Sigmoid colon (tissue), 7 donors: ENCODE data around the gene ATF6. TPM values are rescaled to one million over a fixed set of nuclear protein-coding genes. Genes with fewer than 3 reads are reported as not detected.

Source experiments
- DNase-seq: peaks from one replicate; pipeline ENCODE4 v3.0.0-alpha.2; 2019
- H3K27ac ChIP-seq, 4 donors: fragments of 200-600 bp; sonication (generic); one replicate each; pipeline ENCODE4 v1.5.1; 2016 to 2019; ENCODE audit warnings: mild to moderate bottlenecking in 1 of 4
- H3K27me3 ChIP-seq, 3 donors: fragments of 200-600 bp; sonication (generic); one replicate each; pipeline ENCODE4 v1.5.1; 2019; ENCODE audit warnings: mild to moderate bottlenecking in 1 of 3
- H3K36me3 ChIP-seq, 4 donors: fragments of 200-600 bp; sonication (generic); one replicate each; pipeline ENCODE4 v1.5.1; 2016 to 2019
- H3K4me1 ChIP-seq, 4 donors: fragments of 200-600 bp; sonication (generic); one replicate each; pipeline ENCODE4 v1.5.1; 2017 to 2019
- H3K4me3 ChIP-seq, 4 donors: fragments of 200-600 bp; sonication (generic); one replicate each; pipeline ENCODE4 v1.5.1; 2017 to 2019; ENCODE audit warnings: mild to moderate bottlenecking in 2 of 4, moderate library complexity in 1 of 4
- H3K9me3 ChIP-seq, 4 donors: fragments of 200-600 bp in 3 of 4; sonication (generic) in 3 of 4; one replicate each; pipeline versions ENCODE4 v1.5.1 to v1.6.1; 2013 to 2019
- CTCF ChIP-seq, 4 experiments: fragments of 450-650 bp in 3 of 4; fragments of 200-600 bp in 1 of 4; IDR thresholded peaks; one replicate each; pipeline ENCODE4 v1.5.1; 2016 to 2019; ENCODE audit warnings: antibody characterized with exemption in 4 of 4, mild to moderate bottlenecking in 3 of 4, moderate library complexity in 2 of 4
- EP300 ChIP-seq, 4 donors: sonication (generic); formaldehyde crosslinking; IDR thresholded peaks; one replicate each; pipeline ENCODE4 v1.6.1; 2017; ENCODE audit warnings: antibody characterized with exemption in 4 of 4
- POLR2A ChIP-seq, 2 donors: fragments of 450-650 bp; IDR thresholded peaks; one replicate each; pipeline ENCODE4 v1.6.1; 2016; ENCODE audit warnings: antibody characterized with exemption in 2 of 2, mild to moderate bottlenecking in 2 of 2, moderate library complexity in 2 of 2
- POLR2AphosphoS5 ChIP-seq, 4 donors: sonication (generic); formaldehyde crosslinking; IDR thresholded peaks; one replicate each; pipeline ENCODE4 v1.6.1; 2017; ENCODE audit warnings: antibody characterized with exemption in 4 of 4
- WGBS, 2 donors: extraction: QIAGEN DNeasy Blood & Tissue Kit; methylation state at CpG; one replicate each; pipeline ENCODE4 v1.1.7; 2013; 5-methylcytosine and 5-hydroxymethylcytosine counted together
- intact Hi-C: fragments of 100-400 bp; cut with DNase I; formaldehyde crosslinking; loops from one replicate; pipeline ENCODE4 v1.15.1; 2023
- polyA plus RNA-seq, 3 donors: library from polyadenylated mRNA; stranded (reverse); fragments of 200-250 nt; gene quantifications; one replicate each; pipeline ENCODE4 v1.2.3, GENCODE V29; 2013
- total RNA-seq, 4 donors: library from RNA; depleted of rRNA; stranded (reverse); fragments of >200 nt; gene quantifications; one replicate each; pipeline ENCODE4 v1.1.0, GENCODE V29; 2016
- donor health status: healthy with polysubstance abuse.
- donor health status: Bipolar disorder and iron deficiency.
- donor health status: healthy.

ATF6 gene
- total and polyA plus RNA-seq, 7 donors: 2.3 to 28.1 (median 26.3) TPM

DNA sequence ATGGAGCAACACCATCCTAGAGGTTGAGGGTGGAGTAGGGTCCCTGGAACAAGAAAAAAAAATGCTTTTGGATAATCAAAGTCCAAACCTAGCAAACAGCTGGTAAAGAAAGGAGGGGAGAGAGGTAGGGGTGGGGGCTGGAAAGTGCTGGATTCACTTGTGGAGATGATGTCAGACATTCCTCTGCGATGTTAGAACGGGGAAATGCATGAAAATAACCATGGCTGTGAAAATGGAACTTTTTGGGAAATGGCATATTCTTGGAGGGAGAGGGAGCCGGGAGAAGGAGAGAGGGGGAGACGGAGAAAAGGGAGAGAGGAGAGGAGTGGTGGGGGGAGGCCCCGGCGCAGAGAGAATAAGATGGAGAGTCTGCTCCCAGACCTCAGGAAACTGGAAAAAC, 203.9 kb downstream of the ATF6 start:
- no peak for TF ChIP-seq POLR2A (IDR thresholded peaks at IDR 0.05)
- TF ChIP-seq POLR2AphosphoS5 (IDR thresholded peaks at IDR 0.05): no peak
- TF ChIP-seq EP300 (IDR thresholded peaks at IDR 0.05): no peak
- no peak for TF ChIP-seq CTCF (IDR thresholded peaks at IDR 0.05)
- Histone ChIP-seq H3K36me3 (no peaks in the 10 kb centered on the region), H3K27ac (no peak overlapping the region), H3K4me1 (peaks cover 0 to 32% (median 26%) of the 10 kb centered on the region in 4 donors), H3K9me3 (no peaks in the 10 kb centered on the region), H3K4me3 (no peak overlapping the region), H3K27me3 (no peaks in the 10 kb centered on the region)
- DNase-seq: no peak
- WGBS, 2 donors: 85 to 88% methylated on average over 6 of the region's 6 CpGs
- intact Hi-C loops: no loop called here

GRCh38 chr1:161970633-161971032, 204.5 kb downstream of the ATF6 start:
- TF ChIP-seq POLR2A (IDR thresholded peaks at IDR 0.05) (no peak), EP300 (IDR thresholded peaks at IDR 0.05) (no peak), CTCF (IDR thresholded peaks at IDR 0.05) (no peak)
- 45 to 63% methylated on average over 3 of the region's 3 CpGs for WGBS, 2 donors
- intact Hi-C loops: no loop called here
- no peak for DNase-seq
- Histone ChIP-seq H3K27me3 (no peaks in the 10 kb centered on the region), H3K9me3 (no peaks in the 10 kb centered on the region), H3K36me3 (no peaks in the 10 kb centered on the region), H3K4me1 (peaks cover 0 to 32% (median 26%) of the 10 kb centered on the region in 4 donors), H3K4me3 (no peak overlapping the region), H3K27ac (no peak overlapping the region)

DNA sequence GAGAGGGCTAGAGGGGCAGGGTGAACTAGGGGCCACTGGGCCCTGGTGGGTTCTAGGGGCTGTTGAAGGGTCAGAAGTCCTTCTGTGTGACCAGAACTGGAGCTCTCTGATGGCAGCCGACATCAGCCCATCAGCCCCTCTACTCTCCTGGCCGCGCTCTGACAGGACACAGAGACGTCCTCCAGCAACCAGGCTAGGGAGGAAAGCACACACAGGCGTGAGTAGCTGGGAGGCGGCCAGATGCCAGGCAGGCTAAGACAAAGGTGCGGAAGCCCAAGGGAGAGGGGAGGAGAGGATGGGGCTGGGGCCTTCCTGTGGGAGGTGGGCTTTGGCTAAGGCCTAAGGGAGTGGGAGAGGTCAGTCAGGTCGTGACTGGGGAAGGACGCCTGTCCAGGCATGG, 206.7 kb downstream of the ATF6 start:
- no peaks in the 10 kb centered on the region for H3K36me3 ChIP-seq
- DNase-seq: no peak
- intact Hi-C loops: no loop called here
- no peaks in the 10 kb centered on the region for H3K9me3 ChIP-seq
- peaks cover 0 to 32% (median 26%) of the 10 kb centered on the region in 4 donors for H3K4me1 ChIP-seq
- H3K27ac ChIP-seq: peak overlapping the region in 3 of 4 donors; percentile 41 to 78 (median 52)
- TF ChIP-seq POLR2A (IDR thresholded peaks at IDR 0.05) (no peak), POLR2AphosphoS5 (IDR thresholded peaks at IDR 0.05) (no peak), EP300 (IDR thresholded peaks at IDR 0.05) (no peak)
- 87 to 89% methylated on average over 9 of the region's 9 CpGs for WGBS, 2 donors
- H3K4me3 ChIP-seq: no peak overlapping the region
- H3K27me3 ChIP-seq: no peaks in the 10 kb centered on the region

GRCh38 chr1:161973924-161974845, 208.1 kb downstream of the ATF6 start:
- H3K27ac ChIP-seq: peak overlapping the region in 3 of 4 donors; percentile 52 to 78 (median 74)
- peak in 2 of 4 donors; percentile 10 to 44 for TF ChIP-seq POLR2AphosphoS5 (IDR thresholded peaks at IDR 0.05)
- no peak for TF ChIP-seq CTCF (IDR thresholded peaks at IDR 0.05)
- H3K27me3 ChIP-seq: no peaks in the 10 kb centered on the region
- H3K4me1 ChIP-seq: peaks cover 0 to 32% (median 26%) of the 10 kb centered on the region in 4 donors
- H3K4me3 ChIP-seq: no peak overlapping the region
- no peaks in the 10 kb centered on the region for H3K36me3 ChIP-seq
- WGBS, 2 donors: 74% methylated on average over 9 of the region's 9 CpGs
- DNase-seq: peak; percentile 74
- H3K9me3 ChIP-seq: no peaks in the 10 kb centered on the region
- intact Hi-C loops: no loop called here

DNA sequence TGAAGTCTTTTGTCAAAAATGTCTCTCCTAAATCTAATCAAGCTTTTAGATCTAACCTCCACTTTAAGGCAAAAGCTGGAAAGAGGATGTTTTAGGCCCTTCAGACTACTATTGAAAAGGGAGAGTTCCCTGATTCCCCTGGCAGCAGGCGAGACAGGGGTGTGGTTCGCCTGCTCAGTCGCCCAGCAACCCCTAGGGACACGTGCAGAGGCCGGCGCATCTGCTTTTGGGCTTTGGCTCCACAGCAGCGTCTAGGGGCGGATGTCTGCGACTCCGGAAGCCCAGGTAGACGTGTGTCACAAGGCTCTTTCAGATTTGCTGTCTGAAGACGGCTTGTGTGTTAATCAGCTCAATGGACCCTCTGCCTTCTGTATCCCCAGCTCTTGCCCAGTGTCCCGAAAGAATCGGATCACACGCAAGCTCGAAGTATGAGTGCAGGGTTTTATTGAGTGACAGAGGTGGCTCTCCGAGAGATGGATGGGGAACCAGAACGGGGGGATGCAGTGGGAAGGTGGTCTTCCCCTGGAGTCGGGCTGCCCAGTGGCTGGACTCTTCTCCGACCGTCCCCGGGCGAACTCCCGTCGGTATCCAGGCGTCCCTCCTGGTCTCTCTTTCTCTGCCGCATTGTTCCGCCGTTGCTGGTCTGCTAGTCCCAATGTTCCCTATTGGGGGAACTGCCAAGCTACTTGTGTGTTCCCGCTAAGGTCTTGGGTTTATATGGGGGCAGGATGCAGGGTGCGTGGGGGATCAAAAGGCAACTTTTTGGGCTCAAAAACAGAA, 212.1 kb downstream of the ATF6 start:
- Histone ChIP-seq H3K36me3 (no peaks in the 10 kb centered on the region), H3K27me3 (no peaks in the 10 kb centered on the region), H3K4me1 (peaks cover 0 to 29% (median 16%) of the 10 kb centered on the region in 4 donors), H3K9me3 (no peaks in the 10 kb centered on the region), H3K4me3 (no peak overlapping the region), H3K27ac (no peak overlapping the region)
- no peak for DNase-seq
- 89 to 93% methylated on average over 31 of the region's 31 CpGs for WGBS, 2 donors
- no peak for TF ChIP-seq CTCF (IDR thresholded peaks at IDR 0.05)
- no peak for TF ChIP-seq POLR2AphosphoS5 (IDR thresholded peaks at IDR 0.05)
- no peak for TF ChIP-seq EP300 (IDR thresholded peaks at IDR 0.05)
- TF ChIP-seq POLR2A (IDR thresholded peaks at IDR 0.05): no peak
- intact Hi-C loops: no loop called here
